Keratinocyte (primary cell): ENCODE data around the gene TMEM266. TPM values are rescaled to one million over a fixed set of nuclear protein-coding genes. Genes with fewer than 3 reads are reported as not detected.

ENCODE experiments used
- DNase-seq: peaks from one replicate; pipeline ENCODE4 v3.0.0-alpha.2; 2011; ENCODE audit warnings: low read depth, missing footprints, low spot score
- FAIRE-seq: peaks from 2 replicates; lab custom pipeline; 2011; peaks lifted over from hg19 to GRCh38; lab: Jason Lieb, UNC
- H2AFZ ChIP-seq: 2 replicates; pipeline ENCODE4 v1.6.0; 2012; ENCODE audit warnings: low read length, control low read depth, inconsistent platforms; ENCODE audit not compliant: control insufficient read depth
- H3K27ac ChIP-seq: 2 replicates; pipeline ENCODE4 v1.5.1; 2011; ENCODE audit warnings: low read length; ENCODE audit not compliant: control insufficient read depth, insufficient read depth
- H3K27me3 ChIP-seq: 3 replicates; pipeline ENCODE4 v1.6.0; 2011; ENCODE audit warnings: low read length; ENCODE audit not compliant: control insufficient read depth, insufficient read depth; ENCODE audit errors: extremely low read depth
- H3K36me3 ChIP-seq, 2 experiments: 2 replicates in 1 of 2; 3 replicates in 1 of 2; pipeline ENCODE4 v1.5.1; 2011; ENCODE audit warnings: low read length in 2 of 2, mild to moderate bottlenecking in 1 of 2; ENCODE audit not compliant: control insufficient read depth in 2 of 2, insufficient read depth in 2 of 2; ENCODE audit errors: extremely low read depth in 1 of 2
- H3K4me1 ChIP-seq: 3 replicates; pipeline ENCODE4 v1.5.1; 2011; ENCODE audit warnings: low read length; ENCODE audit not compliant: control insufficient read depth, insufficient read depth; ENCODE audit errors: extremely low read depth
- H3K4me2 ChIP-seq: 3 replicates; pipeline ENCODE4 v1.6.0; 2011; ENCODE audit warnings: low read depth, low read length; ENCODE audit not compliant: control insufficient read depth, insufficient read depth; ENCODE audit errors: extremely low read depth
- H3K4me3 ChIP-seq, 3 experiments: fragments of 200-600 bp in 1 of 3; sonication (generic) in 1 of 3; 2 replicates in 2 of 3; 3 replicates in 1 of 3; pipeline ENCODE4 v1.5.1; 2011 to 2016; ENCODE audit warnings: low read length in 3 of 3, mild to moderate bottlenecking in 3 of 3, control low read depth in 2 of 3, inconsistent platforms in 1 of 3, low read depth in 1 of 3, mixed read lengths in 1 of 3, mixed run types in 1 of 3, moderate library complexity in 1 of 3; ENCODE audit not compliant: control insufficient read depth in 2 of 3, insufficient read depth in 2 of 3; ENCODE audit errors: extremely low read depth in 1 of 3
- H3K79me2 ChIP-seq: 2 replicates; pipeline ENCODE4 v1.6.0; 2012; ENCODE audit warnings: low read length; ENCODE audit not compliant: control insufficient read depth, insufficient read depth
- H3K9ac ChIP-seq: 3 replicates; pipeline ENCODE4 v1.6.0; 2011; ENCODE audit warnings: low read length; ENCODE audit not compliant: control insufficient read depth, insufficient read depth; ENCODE audit errors: extremely low read depth
- H3K9me1 ChIP-seq: 3 replicates; pipeline ENCODE4 v1.6.0; 2011; ENCODE audit warnings: low read length; ENCODE audit not compliant: control insufficient read depth, insufficient read depth; ENCODE audit errors: extremely low read depth
- H3K9me3 ChIP-seq: 2 replicates; pipeline ENCODE4 v1.5.1; 2012; ENCODE audit warnings: low read depth, low read length; ENCODE audit not compliant: control insufficient read depth
- H4K20me1 ChIP-seq: 3 replicates; pipeline ENCODE4 v1.6.0; 2011; ENCODE audit warnings: low read length; ENCODE audit not compliant: control insufficient read depth, insufficient read depth; ENCODE audit errors: extremely low read depth
- CTCF ChIP-seq, 3 experiments: IDR thresholded peaks in 1 of 3; conservative IDR thresholded peaks in 1 of 3; optimal IDR thresholded peaks in 1 of 3; 2 replicates in 2 of 3; 3 replicates in 1 of 3; pipeline versions ENCODE3 to v1.5.1; 2011; ENCODE audit warnings: low read length in 3 of 3, mild to moderate bottlenecking in 3 of 3, moderate library complexity in 2 of 3, control low read depth in 1 of 3, inconsistent platforms in 1 of 3; ENCODE audit not compliant: insufficient read depth in 2 of 3; ENCODE audit errors: extremely low read depth in 1 of 3
- EZH2 ChIP-seq: IDR thresholded peaks from one replicate; pipeline ENCODE4 v1.6.1; 2012; ENCODE audit warnings: inconsistent platforms, mild to moderate bottlenecking, low read length, moderate library complexity
- dilution Hi-C: fragments of 300-500 bp; cut with MboI; formaldehyde crosslinking; loops from one replicate; pipeline ENCODE4 v1.7.0; 2020; ENCODE audit warnings: low sequenced_read_pairs; ENCODE audit not compliant: extremely low pct_ligation_motif_present
- polyA plus RNA-seq, 5 experiments: library from polyadenylated mRNA; depleted of rRNA in 3 of 5; stranded (reverse) in 3 of 5; stranded (forward) in 1 of 5; unstranded in 1 of 5; fragments of >200 nt; gene quantifications; 1 replicate in 1 of 5; 2 replicates in 3 of 5; 3 replicates in 1 of 5; pipeline versions ENCODE4 v1.2.1 to v1.2.3, GENCODE V29; 2011 to 2012; ENCODE audit warnings: missing spikeins in 2 of 5, low read depth in 1 of 5, low replicate concordance in 1 of 5

Gene TMEM266
- polyA plus RNA-seq, 1 donor (not counting 4 experiments of a cell fraction or from before 2014, with no cell fraction given): 0.03 TPM

- DNase-seq: no peak
- Histone ChIP-seq H3K36me3 (no peaks in the 10 kb centered on the region), H3K4me3 (no peak overlapping the region), H4K20me1 (no peaks in the 10 kb centered on the region), H3K4me1 (peaks cover 8% of the 10 kb centered on the region), H3K9ac (no peak overlapping the region), H3K27ac (no peak overlapping the region), H3K9me1 (no peaks in the 10 kb centered on the region), H3K27me3 (no peaks in the 10 kb centered on the region), H2AFZ (no peak overlapping the region), H3K79me2 (no peaks in the 10 kb centered on the region), H3K9me3 (no peaks in the 10 kb centered on the region), H3K4me2 (no peak overlapping the region)
- TF ChIP-seq CTCF (optimal IDR thresholded peaks at IDR 0.05 in 1 of 3, IDR thresholded peaks at IDR 0.05 in 1 of 3, conservative IDR thresholded peaks at IDR 0.05 in 1 of 3; ENCODE audit: extremely low read depth in 1 of 3, insufficient read depth in 2 of 3, low read length in 3 of 3): no peak
- no peak for TF ChIP-seq EZH2
- dilution Hi-C loops: no loop called here
- FAIRE-seq: no peak
These were observed 103.1 kb downstream of the TMEM266 start for GRCh38 chr15:76162784-76163456.

GRCh38 chr15:76163457-76164295 is 103.9 kb downstream of the TMEM266 start:
- peaks cover 8% of the 10 kb centered on the region for H3K4me1 ChIP-seq
- no peaks in the 10 kb centered on the region for H3K27me3 ChIP-seq
- no peaks in the 10 kb centered on the region for H3K9me1 ChIP-seq
- TF ChIP-seq EZH2 (no peak), CTCF (optimal IDR thresholded peaks at IDR 0.05 in 1 of 3, IDR thresholded peaks at IDR 0.05 in 1 of 3, conservative IDR thresholded peaks at IDR 0.05 in 1 of 3; ENCODE audit: extremely low read depth in 1 of 3, insufficient read depth in 2 of 3, low read length in 3 of 3) (no peak)
- H3K9ac ChIP-seq: no peak overlapping the region
- H3K27ac ChIP-seq: no peak overlapping the region
- H3K4me3 ChIP-seq: no peak overlapping the region
- DNase-seq (no peak), FAIRE-seq (no peak)
- dilution Hi-C loops: no loop called here
- H2AFZ ChIP-seq: no peak overlapping the region
- H4K20me1 ChIP-seq: no peaks in the 10 kb centered on the region
- H3K4me2 ChIP-seq: no peak overlapping the region
- no peaks in the 10 kb centered on the region for H3K9me3 ChIP-seq
- H3K36me3 ChIP-seq: no peaks in the 10 kb centered on the region
- no peaks in the 10 kb centered on the region for H3K79me2 ChIP-seq
